Measurements from ENCODE around the gene EFCAB6. TPM values are rescaled to one million over a fixed set of nuclear protein-coding genes. Genes with fewer than 3 reads are reported as not detected.

EFCAB6 gene
- total RNA-seq, 1 donor from 2014 or later, result 8.4 TPM

DNA sequence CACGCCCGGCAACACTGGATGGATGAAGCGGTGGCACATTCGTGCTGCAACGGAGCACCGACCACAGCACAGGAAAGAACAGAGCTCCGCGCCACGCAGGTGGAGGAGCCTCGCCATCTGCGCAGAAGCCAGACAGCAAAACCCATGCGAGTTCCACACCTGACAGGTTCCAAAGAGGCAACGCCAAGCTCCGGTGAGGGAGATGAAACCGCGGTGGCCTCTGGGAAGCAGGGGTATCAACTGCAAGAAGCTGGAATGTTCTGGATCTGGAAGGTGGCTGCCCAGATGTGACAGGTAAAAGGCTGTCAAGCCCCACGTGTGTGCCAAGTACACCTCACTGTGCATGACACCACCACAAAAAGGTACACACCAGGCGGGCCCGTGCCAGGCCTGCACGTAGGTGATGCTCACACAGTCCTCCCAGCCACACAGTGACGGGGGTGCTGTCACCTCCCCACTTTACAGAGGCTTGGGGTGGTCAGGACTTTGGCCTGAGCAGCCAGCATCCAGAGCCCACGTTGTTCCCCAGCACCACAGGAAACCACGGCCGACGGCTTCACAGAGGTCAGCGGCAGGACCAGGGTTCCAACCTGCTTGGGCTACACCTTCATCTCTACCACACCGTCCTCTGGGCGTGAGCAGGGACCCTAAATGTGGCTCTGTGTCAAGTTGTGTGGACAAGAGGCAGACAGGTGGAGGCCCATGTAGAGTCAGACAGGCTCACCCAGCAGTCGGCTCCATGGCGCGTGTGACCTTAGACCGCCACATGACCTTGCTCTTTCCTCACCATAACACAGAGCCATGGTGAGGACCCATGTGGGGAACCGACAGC is 19.7 kb upstream of the EFCAB6 start:
- no peak for DNase-seq (ENCODE audit: low read depth)

DNA sequence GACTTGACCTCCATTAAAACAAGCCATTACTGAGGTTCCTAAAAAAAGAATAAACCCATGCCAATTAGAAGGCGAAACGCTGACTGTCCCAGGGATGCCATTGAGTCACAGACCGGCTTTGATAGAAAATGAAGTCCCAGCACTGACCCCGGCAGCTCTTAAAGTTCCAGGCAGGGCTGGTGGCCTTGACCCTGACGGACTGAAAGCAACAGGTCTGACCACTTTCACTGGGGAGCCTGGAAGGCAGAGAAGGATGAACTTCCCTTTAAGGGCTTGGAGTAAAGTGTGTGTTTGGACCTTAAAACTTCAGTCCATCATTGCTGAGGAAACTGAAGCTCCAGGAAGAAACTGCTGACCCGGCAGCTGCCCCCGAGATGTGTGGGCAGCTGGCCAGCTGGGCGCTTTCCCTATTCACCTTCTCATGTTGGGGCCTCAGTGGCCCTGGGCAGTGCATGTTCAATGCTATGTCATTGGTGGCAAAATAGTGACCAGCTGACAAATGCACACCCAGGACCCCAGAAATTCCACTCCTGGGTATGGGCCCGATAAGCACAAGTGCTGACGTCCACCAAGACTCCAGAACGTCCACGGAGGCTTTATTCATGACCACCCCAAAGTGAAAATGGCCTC is 18.9 kb upstream of the EFCAB6 start:
- no peak for DNase-seq (ENCODE audit: low read depth)

DNA sequence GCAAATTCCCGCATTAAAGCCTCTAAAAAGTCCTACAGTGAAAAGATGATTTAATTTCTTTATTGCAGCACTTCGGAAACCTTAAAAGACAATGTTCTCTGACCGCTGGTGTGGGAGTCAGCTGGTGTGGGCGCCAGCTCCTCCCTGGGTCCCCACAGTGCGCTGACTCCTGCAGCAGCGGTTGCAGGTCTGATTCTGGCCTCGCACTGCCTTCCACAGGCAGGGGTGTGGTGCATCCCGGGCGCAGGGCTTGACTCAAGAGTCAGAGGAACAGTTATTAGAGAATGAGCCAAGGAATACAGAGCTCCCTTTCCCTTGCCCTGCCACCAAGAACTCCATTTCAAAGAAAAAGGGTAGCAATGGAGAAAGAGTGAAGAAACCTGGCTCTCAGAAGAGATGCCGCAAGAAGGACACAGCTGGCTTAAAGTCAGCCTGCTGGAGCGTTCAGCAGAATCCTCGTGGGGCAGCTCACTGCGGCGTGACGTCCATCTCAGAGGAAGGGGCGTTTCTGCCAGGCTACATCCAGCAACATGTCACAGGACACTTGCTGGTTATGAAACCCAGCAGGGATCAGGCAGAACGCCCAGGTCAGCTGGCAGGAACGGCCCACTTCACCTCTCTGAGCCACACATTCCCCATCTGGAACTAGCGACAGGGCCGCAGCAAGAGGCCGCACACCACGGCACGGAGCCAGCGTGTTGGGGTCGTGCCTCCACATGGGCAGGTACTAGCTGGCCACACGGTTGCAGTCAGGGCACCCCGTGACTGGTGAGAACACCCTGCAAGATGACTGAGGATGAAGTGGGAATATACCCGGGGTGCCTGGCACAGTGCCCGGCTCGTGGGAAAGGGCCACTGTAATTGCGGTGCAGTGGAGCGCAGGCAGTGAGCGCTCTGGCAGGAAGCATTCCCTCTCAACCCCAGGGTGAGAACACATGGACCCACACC is 18.1 kb upstream of the EFCAB6 start:
- DNase-seq (ENCODE audit: low read depth), result peak; percentile 35

DNA sequence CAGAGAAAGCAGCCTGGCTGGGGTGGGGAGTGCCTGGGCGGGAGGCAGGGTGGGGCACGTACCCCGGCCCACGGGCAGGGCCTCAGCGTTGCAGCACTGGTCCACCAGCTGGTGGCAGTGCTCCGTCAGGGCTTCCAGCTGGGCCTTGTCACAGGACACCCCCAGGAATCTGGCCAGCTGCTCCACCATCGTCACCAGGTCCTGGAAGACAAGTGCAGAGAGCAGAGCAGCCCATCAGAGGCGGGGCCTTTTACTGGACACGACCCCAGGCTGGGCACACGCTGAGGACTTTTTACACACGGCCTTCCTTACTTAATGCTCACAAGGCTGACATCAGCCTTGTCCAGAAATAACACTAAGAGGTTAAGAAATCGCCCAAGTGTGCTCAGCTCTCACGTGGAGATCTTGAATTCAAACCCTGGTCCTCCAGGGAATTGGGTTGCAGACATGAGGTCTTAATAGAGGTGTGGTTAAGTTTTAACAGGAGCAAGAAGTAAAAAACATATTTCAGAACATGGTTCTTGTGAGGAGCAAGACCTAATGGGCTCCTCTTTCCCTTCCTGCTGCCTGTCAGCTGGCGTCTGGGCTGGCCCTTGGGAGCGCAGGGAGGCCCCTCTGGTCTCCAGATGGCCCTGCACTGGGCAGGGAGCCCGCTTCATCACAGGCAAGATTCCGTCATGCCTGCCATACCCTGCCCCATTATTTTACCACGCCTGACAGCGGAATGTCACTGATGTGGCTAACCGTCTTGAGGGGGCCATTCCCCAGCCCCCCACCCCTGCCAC is 17.1 kb upstream of the EFCAB6 start:
- DNase-seq (ENCODE audit: low read depth), result no peak

DNA sequence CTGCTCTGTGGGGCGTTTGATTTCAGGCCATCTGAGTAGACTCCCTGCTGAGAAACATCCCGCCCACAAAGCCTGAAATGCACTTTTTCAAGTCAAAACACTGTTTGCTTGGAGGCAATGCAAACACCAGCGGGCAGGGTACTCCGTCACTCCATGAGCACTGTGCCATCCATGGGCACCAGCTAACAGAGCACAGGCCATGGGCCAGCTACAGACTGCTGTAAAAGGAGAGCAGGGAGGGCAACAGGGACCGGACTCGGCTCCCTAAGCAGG is 16.6 kb upstream of the EFCAB6 start:
- DNase-seq (ENCODE audit: low read depth), result no peak

DNA sequence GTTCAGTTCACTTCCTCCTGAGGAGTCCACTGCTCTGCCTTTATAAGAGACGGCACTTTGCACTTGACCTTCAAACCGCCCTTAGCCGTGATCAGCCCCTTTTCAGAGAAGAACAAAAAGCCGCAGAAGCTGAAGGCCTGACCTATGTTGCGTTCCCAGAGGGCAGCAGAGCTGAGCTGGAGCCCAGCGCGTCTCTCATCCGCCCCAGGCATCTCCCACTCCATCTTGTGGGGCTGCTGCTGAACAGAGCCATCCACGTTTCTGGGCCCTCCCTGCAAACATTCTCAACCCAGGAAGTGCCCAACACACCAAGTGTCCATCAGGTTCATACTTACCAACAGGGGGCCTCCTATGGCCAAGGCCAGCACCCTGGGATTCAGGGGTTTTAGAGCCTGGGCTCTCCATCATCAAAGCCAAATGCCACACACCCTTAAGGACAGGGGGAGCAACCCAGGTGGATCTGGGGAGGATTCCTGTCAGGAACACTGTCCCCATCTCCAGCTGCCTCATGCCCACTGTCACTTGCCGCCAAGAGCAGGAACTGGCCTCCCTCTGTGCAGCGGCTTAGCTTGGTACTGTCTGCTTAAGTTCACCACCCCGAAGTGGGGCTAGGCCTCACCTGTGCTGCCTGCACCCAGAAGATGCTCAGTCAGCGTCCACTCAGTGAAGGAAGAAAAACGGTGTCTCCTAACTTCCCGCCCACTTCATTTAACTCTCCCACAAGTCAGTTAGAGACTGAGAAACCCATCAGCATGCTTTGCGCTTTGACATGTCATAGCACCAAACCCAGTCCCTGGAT is 16.0 kb upstream of the EFCAB6 start:
- no peak for DNase-seq (ENCODE audit: low read depth)

DNA sequence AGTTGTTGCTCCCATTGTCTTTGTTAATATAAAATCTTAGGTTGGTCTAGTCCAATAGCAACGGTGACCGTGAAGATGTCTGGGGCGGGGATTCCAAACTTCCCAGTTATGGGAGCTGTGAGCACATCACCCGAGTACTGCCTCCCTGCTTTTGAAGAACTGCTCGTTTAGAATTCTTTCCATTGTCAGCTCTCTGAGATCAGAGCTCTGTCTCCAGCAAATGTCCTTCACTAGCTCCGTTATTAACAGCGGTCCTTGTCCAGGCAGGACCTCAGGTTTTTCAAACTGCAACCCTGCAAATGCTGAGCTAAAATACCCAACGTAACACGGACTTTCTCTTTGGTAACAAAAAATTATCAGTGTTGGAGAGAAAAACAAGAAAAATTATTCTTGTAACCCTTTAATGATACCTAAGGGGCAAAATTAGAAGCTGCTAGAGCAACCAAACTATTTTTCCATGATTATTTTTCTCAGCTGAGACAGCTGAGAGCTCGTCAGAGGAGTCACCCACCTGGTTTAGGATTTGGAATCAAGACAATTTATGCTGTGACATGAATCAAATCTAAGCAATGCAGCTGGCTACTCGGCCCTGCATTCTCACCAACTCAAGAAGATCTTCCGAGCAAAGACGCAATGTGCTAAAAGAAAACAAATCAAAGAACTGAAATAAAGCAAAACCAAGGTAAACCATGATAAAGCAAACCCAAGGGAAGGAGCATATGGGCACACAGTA is 15.1 kb upstream of the EFCAB6 start:
- DNase-seq (ENCODE audit: low read depth), result no peak

DNA sequence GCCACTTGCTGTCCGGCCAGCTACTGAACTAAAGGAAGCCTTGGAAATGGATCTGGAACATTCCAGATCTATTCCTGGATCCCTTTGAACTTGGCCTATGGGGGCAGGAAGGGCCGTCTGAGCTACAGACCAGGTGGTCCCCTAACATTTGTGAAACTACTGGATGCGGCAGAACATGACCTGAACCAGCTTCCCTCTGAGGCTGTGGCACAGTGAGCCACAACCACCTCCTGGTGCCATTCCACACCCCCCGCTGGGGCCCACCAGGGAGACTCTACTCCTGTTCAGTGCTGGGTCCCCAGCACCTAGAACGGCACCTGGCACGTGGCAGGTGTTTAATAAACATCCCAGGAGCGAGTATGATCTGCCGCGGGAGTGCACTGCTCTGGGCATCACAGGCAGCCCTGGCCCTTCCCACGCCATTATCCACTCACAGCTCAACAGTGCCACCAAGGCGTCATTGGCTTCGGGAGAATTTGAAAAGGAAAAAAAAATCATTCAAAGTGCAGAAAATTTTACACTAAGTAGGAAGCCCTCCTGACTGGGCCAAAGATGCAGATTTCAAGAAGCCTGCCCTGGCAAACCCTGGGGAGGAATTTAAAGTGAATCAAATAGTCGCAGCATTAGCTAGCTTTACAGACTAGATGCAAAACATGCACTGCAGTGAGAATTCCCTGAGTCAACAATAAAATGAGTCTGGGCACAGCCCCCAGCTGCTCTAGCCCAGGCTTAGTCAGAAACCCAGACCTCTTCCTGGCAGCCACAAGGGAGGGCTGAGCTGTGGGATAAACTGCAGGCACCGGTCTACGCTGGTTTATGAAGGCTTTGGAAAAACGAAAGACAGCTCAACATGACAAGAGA is 14.3 kb upstream of the EFCAB6 start:
- peak; percentile 83 for DNase-seq (ENCODE audit: low read depth)

DNA sequence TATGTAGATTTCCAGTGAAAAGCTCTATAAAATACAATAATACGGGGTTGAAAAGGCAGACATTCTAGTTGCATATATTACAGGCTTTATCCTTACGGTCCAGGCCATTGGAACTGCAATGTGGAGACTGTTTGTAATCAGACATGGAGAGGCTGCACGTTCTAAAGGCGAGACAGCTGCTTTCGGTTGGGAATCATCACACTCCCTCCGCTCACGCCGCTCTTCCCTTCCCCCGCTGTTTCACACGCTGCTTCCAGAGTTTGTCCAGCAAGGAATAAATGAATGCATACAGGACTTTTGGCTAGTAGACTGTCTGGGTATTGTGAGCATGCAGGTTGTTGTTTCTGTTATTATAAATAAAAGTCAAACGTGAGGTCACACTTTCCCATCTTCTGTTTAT is 13.5 kb upstream of the EFCAB6 start:
- no peak for DNase-seq (ENCODE audit: low read depth)

DNA sequence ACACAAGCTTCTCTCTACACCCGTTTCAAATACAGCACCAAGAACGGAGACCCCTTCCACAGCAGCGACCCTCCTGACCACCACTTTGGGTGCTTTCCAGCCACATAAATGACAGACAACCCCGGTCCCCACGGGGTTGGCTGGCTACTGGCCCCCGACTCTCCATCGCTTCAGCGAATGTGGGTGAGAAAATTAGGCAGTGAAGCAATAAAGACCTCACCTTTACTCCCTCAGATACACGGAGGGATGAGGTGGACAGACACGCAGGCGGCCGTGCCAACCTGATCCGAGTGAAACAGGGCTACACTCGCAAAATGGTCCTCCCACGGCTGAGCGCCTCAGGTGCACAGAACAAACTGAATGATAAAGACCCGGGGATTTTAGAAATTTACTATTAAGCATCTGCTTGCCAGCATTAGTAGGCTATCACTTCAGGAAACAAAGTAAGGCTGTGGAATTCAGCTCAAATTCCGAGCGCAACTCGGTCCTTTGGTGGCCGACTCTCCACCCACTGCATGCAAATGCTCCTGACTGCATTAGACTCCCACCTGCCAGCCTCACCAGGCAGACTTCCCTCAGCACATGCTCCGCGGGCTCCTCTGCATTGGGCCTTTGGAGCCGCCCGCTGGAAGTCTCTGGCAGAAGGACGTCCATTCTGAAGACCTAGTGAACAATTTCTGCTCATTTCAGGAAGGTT is 12.8 kb upstream of the EFCAB6 start:
- DNase-seq (ENCODE audit: low read depth), result no peak

DNA sequence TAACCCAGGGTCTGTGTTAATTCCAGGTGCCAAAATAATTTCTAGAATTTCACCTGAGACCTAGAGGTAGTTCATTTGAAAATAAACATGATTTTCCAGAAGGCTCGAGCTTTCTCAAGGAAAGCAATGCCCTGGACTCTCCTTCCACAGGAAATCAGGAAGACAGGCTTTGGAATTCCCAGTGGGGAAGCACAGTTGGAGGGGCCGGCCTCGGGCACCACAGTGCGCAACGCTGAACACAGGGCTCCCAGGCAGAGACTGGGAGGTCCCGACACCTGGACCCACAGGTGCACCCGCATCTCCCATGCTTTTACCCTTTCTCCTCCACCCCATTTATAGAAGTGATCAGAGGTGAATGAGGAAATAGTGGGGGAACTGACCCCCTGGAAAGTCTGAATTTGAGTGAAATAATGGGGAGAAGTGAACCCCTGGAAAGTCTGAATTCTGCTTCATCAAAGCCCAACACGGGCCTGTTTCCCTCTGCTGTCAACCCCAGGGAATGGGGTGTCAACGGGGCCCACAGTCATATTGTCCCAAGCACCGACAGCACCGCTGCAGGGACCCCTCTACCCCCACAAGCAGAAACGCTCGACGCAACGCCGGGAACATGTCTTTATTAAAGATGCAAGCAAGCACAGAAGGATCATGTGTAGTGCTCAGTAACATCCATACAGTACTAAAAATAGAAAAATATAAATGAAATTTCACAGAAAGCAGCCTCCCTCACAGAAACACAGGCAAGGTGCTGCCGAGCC is 12.0 kb upstream of the EFCAB6 start:
- no peak for DNase-seq (ENCODE audit: low read depth)

DNA sequence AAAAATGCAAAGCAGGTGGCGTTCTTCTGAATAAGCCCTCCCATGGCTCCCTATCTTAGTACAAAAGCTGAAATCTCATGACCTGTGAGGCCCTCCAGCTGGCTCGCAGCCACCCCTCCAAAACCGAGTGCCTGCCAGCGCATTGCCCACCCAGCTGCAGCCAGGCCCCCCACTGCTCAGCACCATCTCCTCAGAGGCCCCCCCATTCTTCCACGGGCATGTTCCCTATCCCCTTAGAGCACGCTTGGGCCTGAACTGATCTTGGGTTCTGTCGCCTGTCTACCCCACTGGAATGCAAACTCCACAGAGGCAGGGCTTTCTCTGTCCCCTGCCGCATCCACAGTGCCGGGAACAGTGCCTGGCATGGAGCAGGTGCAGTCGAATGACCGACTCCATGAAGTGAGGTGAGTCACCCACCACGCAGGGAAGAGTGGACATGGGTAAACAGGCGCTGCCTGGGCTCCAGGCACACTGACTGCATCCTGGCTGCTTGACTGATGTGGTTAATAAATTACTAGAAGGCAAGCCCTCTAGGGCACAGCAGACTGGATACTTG is 11.3 kb upstream of the EFCAB6 start:
- peak; percentile 94 for DNase-seq (ENCODE audit: low read depth)

DNA sequence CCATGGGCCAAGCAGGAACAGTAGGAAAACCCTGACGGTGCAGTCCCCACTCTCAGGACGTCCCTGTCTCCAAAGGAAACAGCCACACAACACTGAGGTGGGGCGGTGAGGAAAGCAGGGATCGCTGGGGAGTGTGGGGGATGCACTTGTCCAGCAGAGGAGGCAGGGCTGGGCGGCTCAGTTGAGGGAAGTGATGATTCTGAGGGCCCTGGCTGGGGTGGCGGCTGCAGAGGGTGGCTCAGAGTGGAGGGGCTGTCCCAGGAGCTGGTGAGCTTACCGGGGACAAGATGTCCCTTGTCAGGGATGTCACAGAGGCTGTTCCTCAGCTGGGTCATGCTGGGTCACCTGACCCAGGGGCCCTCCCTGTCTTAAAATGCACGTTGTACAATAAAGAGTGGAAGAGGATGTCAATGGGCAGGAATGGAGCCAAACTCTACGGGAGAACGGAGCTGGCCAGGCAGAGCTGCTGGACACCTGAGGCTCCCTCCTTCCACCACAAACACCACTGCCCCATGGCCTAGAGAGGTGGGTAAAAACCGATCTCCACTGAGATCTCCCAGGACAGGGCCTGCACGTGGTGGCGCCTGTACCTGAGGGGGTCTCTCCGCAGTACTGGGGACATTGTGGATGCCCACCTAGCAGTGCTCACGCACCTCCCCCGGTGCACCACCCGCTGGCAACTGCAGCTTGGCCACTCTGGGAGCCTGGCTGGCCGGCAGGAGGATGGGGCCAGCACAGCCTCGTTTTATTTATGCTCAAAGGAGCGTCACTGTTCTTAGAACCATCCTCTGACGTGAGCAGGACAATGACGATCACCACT is 9.7 kb upstream of the EFCAB6 start:
- DNase-seq (ENCODE audit: low read depth), result no peak

DNA sequence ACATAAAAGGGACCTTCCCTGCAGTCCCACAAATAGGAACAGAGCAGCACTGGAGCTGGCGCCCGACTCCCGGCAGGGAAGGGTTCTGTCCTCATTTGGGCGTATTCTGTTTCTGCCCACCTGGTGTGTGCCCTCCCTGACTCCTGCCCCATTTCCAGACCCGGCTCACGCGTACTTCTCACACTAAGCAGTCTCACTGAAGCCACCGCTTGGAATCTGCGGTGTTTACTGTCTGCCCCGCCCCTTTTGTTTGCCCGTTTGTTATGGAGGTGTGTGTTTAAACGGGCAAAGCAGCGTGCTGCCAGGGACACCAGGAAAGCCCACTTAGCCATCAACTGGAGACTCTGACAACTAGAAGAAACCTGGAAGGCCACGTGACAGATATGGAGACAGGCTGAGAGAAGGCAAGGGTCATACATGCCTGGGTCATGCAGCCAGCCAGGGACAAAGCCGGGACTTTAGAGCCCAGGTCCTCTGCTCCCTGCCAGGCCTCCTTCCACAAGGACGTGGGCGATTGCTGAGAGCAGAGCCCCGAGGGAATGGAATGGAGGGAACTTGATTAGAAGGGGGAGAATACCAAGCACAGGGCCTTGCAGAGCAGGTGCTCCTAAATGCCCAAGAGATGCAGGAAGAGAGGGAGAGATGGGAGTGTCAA is 8.7 kb upstream of the EFCAB6 start:
- no peak for DNase-seq (ENCODE audit: low read depth)

DNA sequence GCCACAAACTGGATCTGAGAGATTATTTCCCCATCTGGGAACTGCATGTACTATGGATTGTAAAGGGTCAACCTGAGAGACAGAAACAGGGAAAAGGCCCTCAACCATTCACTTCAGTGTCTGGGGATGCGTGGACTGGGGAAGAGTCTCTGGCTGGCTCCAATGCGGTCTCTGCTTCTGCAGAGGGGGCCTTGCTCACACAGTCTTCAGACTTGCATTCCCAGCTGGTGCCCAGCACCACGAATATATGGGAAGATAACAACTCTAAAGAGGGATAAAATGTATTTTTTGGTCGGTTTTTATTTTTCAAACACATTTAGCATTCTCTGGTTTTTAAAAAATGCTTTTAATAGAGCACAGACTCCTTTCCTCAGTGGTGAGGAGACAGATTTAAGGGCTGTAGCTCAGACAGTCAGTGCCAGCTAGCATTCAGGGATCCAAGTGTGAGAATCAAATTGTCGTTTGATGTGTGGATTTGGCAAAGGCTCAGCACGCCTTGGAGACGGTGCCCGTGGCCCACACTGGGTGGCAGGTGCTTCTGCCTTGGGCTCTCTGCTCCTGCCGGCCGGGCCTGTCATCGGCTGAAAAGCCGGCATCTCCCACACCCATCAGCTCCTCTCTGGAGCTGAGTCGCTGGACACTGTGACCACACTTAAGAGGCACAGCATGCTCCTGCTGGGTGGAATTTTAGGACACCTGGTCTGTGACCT is 8.0 kb upstream of the EFCAB6 start:
- no peak for DNase-seq (ENCODE audit: low read depth)

All from renal cortical epithelial cell (primary cell).